NB4 (cell line): ENCODE data around the gene AGBL4.

Source experiments
- MAX ChIP-seq: IDR thresholded peaks from 2 replicates; pipeline ENCODE4 v1.6.1; 2011; ENCODE audit warnings: low read depth, low read length
- MYC ChIP-seq: IDR thresholded peaks from 2 replicates; pipeline ENCODE4 v1.6.1; 2011; ENCODE audit warnings: low read depth, low read length
- TF ChIP-seq, protein P1 (sequence below): IDR thresholded peaks from one replicate; pipeline ENCODE4 v1.5.1; 2012; ENCODE audit warnings: low read depth, low read length

DNA sequence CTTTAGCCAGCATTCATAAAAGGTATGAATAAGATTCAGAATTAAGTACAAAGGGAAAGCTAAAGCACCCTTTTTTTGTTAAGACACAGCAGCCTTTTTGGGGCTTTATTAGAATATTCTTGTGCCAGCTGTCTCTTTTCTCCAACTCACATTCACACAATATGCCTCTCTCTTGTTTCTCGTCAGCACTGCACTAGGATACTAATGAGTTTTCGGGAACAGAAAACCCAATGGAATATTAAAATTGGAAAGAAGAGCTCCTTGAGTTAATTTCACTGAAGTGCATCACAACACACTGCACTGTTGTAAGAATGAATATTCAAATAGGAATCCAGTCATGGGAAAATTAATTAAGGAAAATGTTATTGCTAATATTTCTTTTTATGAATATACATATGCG lies 836.7 kb downstream of the AGBL4 start:
- TF ChIP-seq MAX: no peak
- TF ChIP-seq, protein P1, sequence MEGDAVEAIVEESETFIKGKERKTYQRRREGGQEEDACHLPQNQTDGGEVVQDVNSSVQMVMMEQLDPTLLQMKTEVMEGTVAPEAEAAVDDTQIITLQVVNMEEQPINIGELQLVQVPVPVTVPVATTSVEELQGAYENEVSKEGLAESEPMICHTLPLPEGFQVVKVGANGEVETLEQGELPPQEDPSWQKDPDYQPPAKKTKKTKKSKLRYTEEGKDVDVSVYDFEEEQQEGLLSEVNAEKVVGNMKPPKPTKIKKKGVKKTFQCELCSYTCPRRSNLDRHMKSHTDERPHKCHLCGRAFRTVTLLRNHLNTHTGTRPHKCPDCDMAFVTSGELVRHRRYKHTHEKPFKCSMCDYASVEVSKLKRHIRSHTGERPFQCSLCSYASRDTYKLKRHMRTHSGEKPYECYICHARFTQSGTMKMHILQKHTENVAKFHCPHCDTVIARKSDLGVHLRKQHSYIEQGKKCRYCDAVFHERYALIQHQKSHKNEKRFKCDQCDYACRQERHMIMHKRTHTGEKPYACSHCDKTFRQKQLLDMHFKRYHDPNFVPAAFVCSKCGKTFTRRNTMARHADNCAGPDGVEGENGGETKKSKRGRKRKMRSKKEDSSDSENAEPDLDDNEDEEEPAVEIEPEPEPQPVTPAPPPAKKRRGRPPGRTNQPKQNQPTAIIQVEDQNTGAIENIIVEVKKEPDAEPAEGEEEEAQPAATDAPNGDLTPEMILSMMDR: no peak
- TF ChIP-seq MYC: no peak
